ENCODE measurements around the gene SULF2.

SULF2 gene

GRCh38 chr20:47783828-47784598 is 1.3 kb downstream of the SULF2 start:
- DNase-seq = no peak

- no peak for DNase-seq
These were observed 2.2 kb downstream of the SULF2 start for GRCh38 chr20:47782920-47783552.

DNA sequence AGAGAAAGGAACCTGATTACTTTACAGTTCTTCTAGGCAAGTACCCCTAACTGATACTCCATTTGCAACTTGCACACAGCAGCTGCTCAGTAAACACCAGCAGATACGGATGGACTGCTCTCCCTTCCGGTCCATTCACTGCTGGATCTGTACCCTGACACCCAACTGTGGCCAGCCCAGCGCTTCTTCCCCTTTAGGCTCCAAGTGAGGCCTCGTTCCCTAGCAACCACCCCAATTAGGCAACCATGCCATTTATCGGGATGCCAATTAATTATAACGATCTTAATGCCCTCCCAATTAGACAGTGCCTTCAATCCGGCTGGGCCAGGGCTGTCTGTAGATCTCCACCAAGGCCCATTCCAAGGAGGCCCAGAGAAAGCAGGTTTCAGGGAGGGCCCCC is 3.2 kb downstream of the SULF2 start:
- DNase-seq = no peak

DNA sequence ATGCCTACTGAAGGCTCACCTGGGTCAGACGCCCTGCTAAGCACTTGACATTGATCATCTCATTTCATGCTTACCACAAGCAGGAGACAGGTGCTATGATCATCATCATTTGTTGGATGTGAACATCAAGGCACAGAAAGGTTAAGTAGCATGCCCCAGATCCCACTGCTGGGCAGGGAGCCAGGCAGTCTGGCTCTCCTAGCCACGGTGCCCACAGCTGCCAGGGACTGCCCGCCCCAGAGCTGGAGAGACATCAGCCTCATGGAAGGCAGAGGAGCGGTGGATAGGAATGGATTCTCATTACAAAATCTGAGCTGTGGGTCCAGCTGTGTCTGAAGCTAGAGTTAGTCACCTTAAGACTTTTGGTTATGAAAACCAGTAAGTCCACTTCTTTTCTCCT is 3.6 kb downstream of the SULF2 start:
- no peak for DNase-seq

DNA sequence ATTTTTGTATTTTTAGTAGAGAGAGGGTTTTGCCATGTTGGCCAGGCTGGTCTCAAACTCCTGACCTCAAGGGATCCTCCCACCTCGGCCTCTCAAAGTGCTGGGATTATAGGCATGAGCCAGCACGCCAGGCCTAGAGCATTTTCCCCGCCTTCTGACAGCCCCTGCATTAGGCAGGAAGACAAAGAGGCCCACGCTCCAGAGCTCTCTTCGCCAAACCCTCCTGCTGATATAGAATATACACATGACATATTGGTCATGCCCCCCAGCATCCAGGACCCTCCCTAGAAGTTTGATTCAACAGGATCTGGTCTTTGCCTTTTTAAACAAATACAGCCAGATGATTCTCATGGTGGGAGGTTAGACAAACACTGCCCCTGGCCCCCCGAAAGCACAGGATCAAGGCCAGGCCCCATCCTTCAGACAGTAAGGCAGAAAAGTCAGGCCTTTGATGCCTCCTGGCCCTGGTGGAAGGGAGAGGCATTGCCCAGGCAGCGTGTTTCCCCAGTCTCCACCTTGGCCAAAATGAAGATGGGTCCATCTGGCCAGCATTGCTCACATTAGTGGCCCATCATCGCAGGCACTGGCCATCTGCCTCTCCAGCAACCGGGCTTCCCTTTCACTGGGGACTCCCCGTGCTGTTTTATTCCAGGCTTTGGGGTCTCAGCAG is 4.4 kb downstream of the SULF2 start:
- DNase-seq = no peak

- DNase-seq = no peak
These were observed 6.6 kb downstream of the SULF2 start for GRCh38 chr20:47778398-47779354.

DNA sequence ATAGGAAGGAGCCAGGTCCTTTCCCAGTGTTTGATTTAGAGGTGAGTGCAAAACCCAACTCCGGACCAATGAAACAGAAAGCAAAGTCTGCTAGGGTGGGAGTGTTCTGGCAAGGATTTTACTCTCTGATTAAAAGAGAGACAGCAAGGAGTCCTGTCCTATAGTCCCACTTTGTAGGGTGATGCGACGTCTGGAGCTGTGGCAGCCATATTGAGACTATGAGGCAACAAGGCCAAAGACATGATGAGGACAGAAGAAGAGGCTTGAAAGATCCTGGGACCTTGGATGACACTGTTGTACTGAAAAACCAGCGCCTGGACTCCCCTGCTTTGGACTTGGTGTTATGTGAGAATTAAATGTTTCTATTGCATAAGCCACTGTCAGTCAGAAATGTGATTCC is 8.1 kb downstream of the SULF2 start:
- no peak for DNase-seq

GRCh38 chr20:47776639-47777038 is 8.6 kb downstream of the SULF2 start:
- no peak for DNase-seq

- peak; percentile 79 for DNase-seq
These were observed 9.4 kb downstream of the SULF2 start for GRCh38 chr20:47775841-47776240.

DNA sequence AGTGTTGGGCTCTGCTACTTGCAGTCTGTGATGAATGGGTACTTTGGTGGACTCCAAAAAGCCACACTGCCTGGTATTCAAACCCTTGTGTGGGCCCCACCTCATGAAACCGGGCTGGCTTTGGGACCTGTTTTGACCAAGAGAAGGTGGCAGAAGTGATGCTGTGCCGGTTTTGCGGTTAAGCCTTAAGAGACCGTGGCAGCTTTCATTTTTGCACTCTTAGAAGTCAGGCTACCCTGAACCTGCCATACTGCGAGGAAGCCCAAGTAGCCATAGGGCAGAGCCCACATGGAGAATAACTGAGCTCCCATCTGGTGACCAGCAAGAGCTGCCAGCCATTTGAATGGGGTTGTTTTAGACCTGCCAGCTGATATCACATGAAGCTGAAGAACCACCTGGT is 10.2 kb downstream of the SULF2 start:
- no peak for DNase-seq

DNA sequence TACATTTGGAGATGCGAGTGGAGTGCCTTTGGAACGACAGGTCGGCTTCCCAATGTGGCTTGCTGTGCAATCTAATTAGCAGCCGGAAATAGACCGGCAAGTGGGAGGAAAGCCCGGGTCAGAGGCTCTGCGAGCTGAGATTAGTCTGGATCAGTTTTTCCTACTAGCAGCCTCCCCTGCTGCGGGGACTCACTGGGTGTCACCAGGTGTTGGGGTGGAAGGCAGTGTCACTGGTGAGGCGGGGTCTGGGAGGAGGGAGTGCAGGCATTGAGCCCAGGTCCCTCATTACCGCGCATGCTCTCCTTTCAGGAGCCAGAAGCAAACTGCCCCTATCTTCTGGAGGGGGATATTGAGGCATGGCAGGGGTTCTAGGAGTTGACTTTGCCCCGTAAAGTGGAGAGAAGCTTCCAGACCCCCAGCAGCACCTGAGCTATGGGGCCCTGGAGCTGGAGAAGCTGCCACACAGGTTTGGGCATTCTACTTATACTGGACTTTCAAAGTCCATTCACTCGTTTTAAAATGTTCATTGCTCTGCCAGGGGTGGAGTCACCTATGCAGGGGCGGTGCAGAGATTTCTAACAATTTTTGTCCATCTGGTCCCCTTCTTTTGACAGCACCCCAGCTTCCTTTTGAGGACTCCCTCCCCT is 11.0 kb downstream of the SULF2 start:
- DNase-seq = no peak

GRCh38 chr20:47773371-47773786 is 11.9 kb downstream of the SULF2 start:
- peak; percentile 90 for DNase-seq

DNA sequence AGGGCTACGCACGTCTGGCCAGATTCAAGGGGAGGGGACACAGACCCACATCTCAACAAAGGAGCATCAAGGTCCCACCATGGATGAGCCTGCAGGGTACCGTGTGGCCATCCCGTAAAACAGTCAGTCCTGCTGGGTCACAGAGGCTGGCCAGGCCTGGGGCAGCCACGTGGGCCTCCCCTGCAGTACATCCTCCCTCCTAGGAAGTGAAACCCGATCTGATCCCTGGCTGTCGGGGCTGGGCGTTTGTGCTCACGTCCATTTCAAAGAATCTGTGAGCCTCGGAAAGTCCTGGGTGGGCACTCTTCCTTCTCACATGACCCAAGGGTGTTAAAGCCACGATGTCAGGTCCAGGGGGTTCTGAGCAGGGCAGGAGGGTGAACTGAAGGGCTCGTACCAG is 14.3 kb downstream of the SULF2 start:
- peak; percentile 88 for DNase-seq

- peak; percentile 98 for DNase-seq
These were observed 17.1 kb downstream of the SULF2 start for GRCh38 chr20:47768016-47768824.

- DNase-seq = no peak
These were observed 19.3 kb downstream of the SULF2 start for GRCh38 chr20:47765691-47766594.

GRCh38 chr20:47765271-47765670 is 20.0 kb downstream of the SULF2 start:
- DNase-seq = no peak

- DNase-seq = no peak
These were observed 21.0 kb downstream of the SULF2 start for GRCh38 chr20:47764154-47764733.

GRCh38 chr20:47762699-47763268 is 22.5 kb downstream of the SULF2 start:
- DNase-seq = peak; percentile 64

DNA sequence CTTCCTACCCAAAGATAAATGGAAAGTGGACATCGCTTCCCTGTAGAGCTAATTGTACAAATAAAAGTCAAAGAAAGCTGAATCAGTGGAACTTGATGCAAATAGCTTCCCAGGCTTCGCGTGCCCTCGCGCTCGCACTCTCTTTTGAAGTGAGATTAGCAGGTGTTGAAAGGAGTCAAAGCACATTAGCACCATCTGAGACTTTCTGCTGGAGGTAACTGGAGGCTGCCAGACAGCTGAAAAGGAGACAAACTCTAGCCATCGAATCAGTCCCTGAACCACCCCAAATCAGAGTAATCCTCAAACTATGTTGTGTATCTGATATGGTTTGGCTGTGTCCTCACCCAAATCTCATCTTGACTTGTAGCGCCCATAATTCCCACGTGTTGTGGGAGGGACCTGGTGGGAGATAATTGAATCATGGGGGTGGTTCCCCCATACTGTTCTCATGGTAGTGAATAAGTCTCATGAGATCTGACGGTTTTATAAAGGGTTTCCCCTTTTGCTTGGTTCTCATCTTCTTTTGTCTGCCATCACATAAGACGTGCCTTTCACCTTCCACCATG is 23.7 kb downstream of the SULF2 start:
- DNase-seq = no peak

All from suppressor macrophage treated with lipopolysaccharide for 4 hours (primary cell).